ENCODE measurements around the gene PLD4. TPM values are rescaled to one million over a fixed set of nuclear protein-coding genes. Genes with fewer than 3 reads are reported as not detected.

The PLD4 gene
- polyA plus RNA-seq, 4 donors, result 0.42 to 12.4 (median 1.4) TPM; not detected in 1

- H3K27ac ChIP-seq (ENCODE audit: low read depth in 1 of 3, low read length in 2 of 3), result no peak overlapping the region
- no peaks in the 10 kb centered on the region for H3K9me3 ChIP-seq (ENCODE audit: control insufficient read depth in 2 of 2, insufficient read depth in 1 of 2, low read depth in 1 of 2, low read length in 1 of 2)
- H3K27me3 ChIP-seq (ENCODE audit: control insufficient read depth in 3 of 3, insufficient read depth in 3 of 3, low read length in 3 of 3), result peaks cover 0 to 69% (median 5%) of the 10 kb centered on the region in 3 donors
- H3K4me3 ChIP-seq (ENCODE audit: low read depth in 1 of 3, low read length in 3 of 3), result no peak overlapping the region
- H3K36me3 ChIP-seq (ENCODE audit: control insufficient read depth in 3 of 3, insufficient read depth in 2 of 3, low read depth in 1 of 3, low read length in 3 of 3), result no peaks in the 10 kb centered on the region
- DNase-seq (no peak), FAIRE-seq (no peak)
- peaks cover 0 to 12% (median 0%) of the 10 kb centered on the region in 3 donors for H3K4me1 ChIP-seq (ENCODE audit: control insufficient read depth in 3 of 3, insufficient read depth in 2 of 3, low read depth in 1 of 3, low read length in 2 of 3)
- WGBS, 3 donors, result 10 to 37% (median 14%) methylated on average over 13 to 42 of the region's 42 CpGs
Observed at GRCh38 chr14:104933746-104934733, 9.4 kb downstream of the PLD4 start.

DNA sequence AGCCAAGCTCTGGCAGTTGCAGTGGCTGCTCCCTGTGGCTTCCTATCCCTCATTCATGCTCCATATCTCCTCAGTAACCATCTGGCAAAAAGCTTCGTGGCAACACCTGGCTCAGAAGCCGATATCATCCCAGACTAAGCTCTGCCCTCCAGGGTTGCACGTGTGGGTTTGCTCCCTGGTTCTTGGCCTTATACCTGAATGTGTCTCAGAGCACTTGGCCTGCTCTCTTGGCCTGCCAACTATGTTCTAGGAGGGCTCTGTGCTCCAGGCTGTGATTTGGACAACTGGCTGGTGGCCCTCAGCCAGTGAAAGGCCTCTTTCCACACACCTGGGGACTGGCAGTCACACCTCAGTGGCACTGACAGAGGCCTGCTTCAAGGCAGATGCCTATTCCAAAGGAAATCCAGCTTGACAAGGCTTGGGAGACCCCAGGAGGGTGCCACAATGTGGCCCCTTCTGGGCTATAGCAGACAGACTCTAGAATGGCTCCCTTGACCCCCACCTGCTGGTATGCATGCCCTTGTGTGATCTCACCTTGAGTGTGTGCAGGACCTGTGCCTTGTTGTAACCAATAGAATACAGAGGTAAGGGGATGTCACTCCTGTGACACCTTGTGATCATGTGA, 10.5 kb downstream of the PLD4 start:
- Histone ChIP-seq H3K36me3 (ENCODE audit: control insufficient read depth in 3 of 3, insufficient read depth in 2 of 3, low read depth in 1 of 3, low read length in 3 of 3) (no peaks in the 10 kb centered on the region), H3K9me3 (ENCODE audit: control insufficient read depth in 2 of 2, insufficient read depth in 1 of 2, low read depth in 1 of 2, low read length in 1 of 2) (no peaks in the 10 kb centered on the region), H3K4me3 (ENCODE audit: low read depth in 1 of 3, low read length in 3 of 3) (no peak overlapping the region), H3K4me1 (ENCODE audit: control insufficient read depth in 3 of 3, insufficient read depth in 2 of 3, low read depth in 1 of 3, low read length in 2 of 3) (peaks cover 0 to 12% (median 0%) of the 10 kb centered on the region in 3 donors), H3K27ac (ENCODE audit: low read depth in 1 of 3, low read length in 2 of 3) (no peak overlapping the region), H3K27me3 (ENCODE audit: control insufficient read depth in 3 of 3, insufficient read depth in 3 of 3, low read length in 3 of 3) (peaks cover 0 to 69% (median 5%) of the 10 kb centered on the region in 3 donors)
- DNase-seq, result no peak
- WGBS, 3 donors, result 27 to 78% (median 32%) methylated on average over 3 of the region's 3 CpGs
- FAIRE-seq, result no peak

- Histone ChIP-seq H3K36me3 (ENCODE audit: control insufficient read depth in 3 of 3, insufficient read depth in 2 of 3, low read depth in 1 of 3, low read length in 3 of 3) (no peaks in the 10 kb centered on the region), H3K4me1 (ENCODE audit: control insufficient read depth in 3 of 3, insufficient read depth in 2 of 3, low read depth in 1 of 3, low read length in 2 of 3) (peaks cover 0 to 12% (median 0%) of the 10 kb centered on the region in 3 donors), H3K27me3 (ENCODE audit: control insufficient read depth in 3 of 3, insufficient read depth in 3 of 3, low read length in 3 of 3) (peaks cover 0 to 66% (median 5%) of the 10 kb centered on the region in 3 donors), H3K9me3 (ENCODE audit: control insufficient read depth in 2 of 2, insufficient read depth in 1 of 2, low read depth in 1 of 2, low read length in 1 of 2) (no peaks in the 10 kb centered on the region), H3K27ac (ENCODE audit: low read depth in 1 of 3, low read length in 2 of 3) (no peak overlapping the region), H3K4me3 (ENCODE audit: low read depth in 1 of 3, low read length in 3 of 3) (no peak overlapping the region)
- 34 to 91% (median 72%) methylated on average over 2 of the region's 2 CpGs for WGBS, 3 donors
- DNase-seq, result no peak
- no peak for FAIRE-seq
Observed at GRCh38 chr14:104935955-104936354, 11.3 kb downstream of the PLD4 start.

DNA sequence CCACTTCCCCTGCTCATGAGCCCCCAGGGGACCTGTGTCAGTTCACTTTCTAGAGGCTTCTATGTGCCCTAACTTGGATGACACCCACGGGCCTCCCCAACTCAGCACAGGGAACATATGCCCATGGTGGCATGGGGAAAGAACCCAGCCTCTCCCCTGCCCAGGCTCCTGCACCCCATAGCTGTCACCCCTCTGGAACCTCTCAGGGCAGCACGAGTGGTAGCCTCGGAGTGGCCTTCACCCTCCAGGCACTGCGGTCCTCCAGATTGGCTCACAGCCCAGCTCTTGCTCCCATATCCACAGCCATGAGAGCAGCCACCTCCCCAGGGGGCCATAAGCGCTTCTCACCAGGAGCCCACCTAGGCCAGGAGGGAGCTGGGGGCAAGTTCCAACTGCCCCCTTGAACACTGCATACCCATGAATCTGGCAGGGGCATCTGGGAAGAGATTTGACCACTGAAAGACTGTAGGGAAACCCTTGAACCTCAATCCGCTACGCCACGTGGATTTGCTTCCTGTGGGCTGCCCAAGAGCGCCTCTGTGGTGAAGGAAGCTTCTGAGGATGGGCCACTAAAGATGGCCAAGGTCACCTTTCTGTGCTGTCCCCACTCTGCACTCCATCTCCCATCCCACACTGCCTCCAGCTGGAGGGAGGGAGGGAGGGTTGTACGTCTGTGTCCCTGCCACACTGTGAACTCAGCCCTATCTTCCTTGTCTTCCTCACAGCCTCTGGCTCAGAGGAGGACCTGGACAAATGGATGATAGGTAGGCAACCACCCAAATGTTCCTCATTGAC, 11.9 kb downstream of the PLD4 start:
- Histone ChIP-seq H3K4me3 (ENCODE audit: low read depth in 1 of 3, low read length in 3 of 3) (no peak overlapping the region), H3K27me3 (ENCODE audit: control insufficient read depth in 3 of 3, insufficient read depth in 3 of 3, low read length in 3 of 3) (peaks cover 0 to 60% (median 5%) of the 10 kb centered on the region in 3 donors), H3K36me3 (ENCODE audit: control insufficient read depth in 3 of 3, insufficient read depth in 2 of 3, low read depth in 1 of 3, low read length in 3 of 3) (no peaks in the 10 kb centered on the region), H3K27ac (ENCODE audit: low read depth in 1 of 3, low read length in 2 of 3) (no peak overlapping the region), H3K4me1 (ENCODE audit: control insufficient read depth in 3 of 3, insufficient read depth in 2 of 3, low read depth in 1 of 3, low read length in 2 of 3) (peaks cover 0 to 12% (median 0%) of the 10 kb centered on the region in 3 donors), H3K9me3 (ENCODE audit: control insufficient read depth in 2 of 2, insufficient read depth in 1 of 2, low read depth in 1 of 2, low read length in 1 of 2) (no peaks in the 10 kb centered on the region)
- DNase-seq (no peak), FAIRE-seq (no peak)
- WGBS, 3 donors, result 53 to 69% (median 53%) methylated on average over 10 of the region's 10 CpGs

DNA sequence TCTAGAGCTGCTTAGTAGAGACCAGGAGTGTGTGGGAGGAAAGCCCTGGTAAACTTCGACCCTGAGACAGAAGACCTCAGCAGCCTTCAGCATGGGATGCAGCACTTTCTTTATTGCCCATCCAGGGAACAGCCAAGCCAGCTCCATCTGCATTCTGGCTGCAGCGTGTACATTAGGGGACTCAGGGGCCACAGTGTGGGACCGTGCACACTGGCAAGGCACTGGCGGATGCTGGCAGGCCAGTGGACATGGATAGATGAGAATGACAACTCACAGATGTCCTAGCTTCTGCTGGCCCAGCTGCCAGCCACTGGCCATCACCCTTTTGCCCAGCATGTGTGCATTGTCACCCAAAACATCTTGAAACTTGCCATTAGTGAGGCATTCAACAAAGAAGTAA, 12.5 kb downstream of the PLD4 start:
- Histone ChIP-seq H3K36me3 (ENCODE audit: control insufficient read depth in 3 of 3, insufficient read depth in 2 of 3, low read depth in 1 of 3, low read length in 3 of 3) (no peaks in the 10 kb centered on the region), H3K4me3 (ENCODE audit: low read depth in 1 of 3, low read length in 3 of 3) (no peak overlapping the region), H3K27ac (ENCODE audit: low read depth in 1 of 3, low read length in 2 of 3) (no peak overlapping the region), H3K27me3 (ENCODE audit: control insufficient read depth in 3 of 3, insufficient read depth in 3 of 3, low read length in 3 of 3) (peaks cover 0 to 54% (median 3%) of the 10 kb centered on the region in 3 donors), H3K9me3 (ENCODE audit: control insufficient read depth in 2 of 2, insufficient read depth in 1 of 2, low read depth in 1 of 2, low read length in 1 of 2) (no peaks in the 10 kb centered on the region), H3K4me1 (ENCODE audit: control insufficient read depth in 3 of 3, insufficient read depth in 2 of 3, low read depth in 1 of 3, low read length in 2 of 3) (peaks cover 0 to 9% (median 0%) of the 10 kb centered on the region in 3 donors)
- WGBS, 3 donors, result 54 to 76% (median 69%) methylated on average over 4 of the region's 4 CpGs
- no peak for DNase-seq
- no peak for FAIRE-seq

- Histone ChIP-seq H3K9me3 (ENCODE audit: control insufficient read depth in 2 of 2, insufficient read depth in 1 of 2, low read depth in 1 of 2, low read length in 1 of 2) (no peaks in the 10 kb centered on the region), H3K4me3 (ENCODE audit: low read depth in 1 of 3, low read length in 3 of 3) (no peak overlapping the region), H3K27ac (ENCODE audit: low read depth in 1 of 3, low read length in 2 of 3) (no peak overlapping the region), H3K4me1 (ENCODE audit: control insufficient read depth in 3 of 3, insufficient read depth in 2 of 3, low read depth in 1 of 3, low read length in 2 of 3) (peaks cover 0 to 3% (median 0%) of the 10 kb centered on the region in 3 donors), H3K27me3 (ENCODE audit: control insufficient read depth in 3 of 3, insufficient read depth in 3 of 3, low read length in 3 of 3) (peaks cover 0 to 47% (median 0%) of the 10 kb centered on the region in 3 donors), H3K36me3 (ENCODE audit: control insufficient read depth in 3 of 3, insufficient read depth in 2 of 3, low read depth in 1 of 3, low read length in 3 of 3) (no peaks in the 10 kb centered on the region)
- 70 to 80% (median 75%) methylated on average over 11 of the region's 11 CpGs for WGBS, 3 donors
- DNase-seq, result no peak
- no peak for FAIRE-seq
Observed at GRCh38 chr14:104937694-104938365, 13.2 kb downstream of the PLD4 start.

DNA sequence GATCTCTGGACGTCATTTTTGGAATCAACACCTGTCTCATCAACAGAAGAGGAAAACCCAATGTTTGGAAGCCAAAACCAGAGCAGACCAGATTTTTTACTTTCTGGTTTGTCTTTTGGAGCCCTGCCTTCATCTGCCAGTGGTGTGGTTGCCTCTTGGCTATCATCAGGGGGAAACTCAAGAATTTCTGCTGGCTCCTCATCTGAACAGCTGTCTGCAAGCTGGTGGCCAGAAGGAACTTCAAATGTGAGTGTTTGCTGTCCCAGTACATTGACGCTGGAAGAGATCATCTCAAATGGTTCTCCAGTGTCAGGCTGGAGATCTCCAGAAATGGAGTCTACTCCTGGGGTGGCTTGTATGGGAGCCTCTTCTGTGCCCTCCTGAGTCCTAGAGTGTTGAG, 13.8 kb downstream of the PLD4 start:
- WGBS, 3 donors, result 72 to 78% (median 76%) methylated on average over 2 of the region's 2 CpGs
- peaks cover 0 to 43% (median 0%) of the 10 kb centered on the region in 3 donors for H3K27me3 ChIP-seq (ENCODE audit: control insufficient read depth in 3 of 3, insufficient read depth in 3 of 3, low read length in 3 of 3)
- H3K4me3 ChIP-seq (ENCODE audit: low read depth in 1 of 3, low read length in 3 of 3), result no peak overlapping the region
- no peak overlapping the region for H3K27ac ChIP-seq (ENCODE audit: low read depth in 1 of 3, low read length in 2 of 3)
- H3K4me1 ChIP-seq (ENCODE audit: control insufficient read depth in 3 of 3, insufficient read depth in 2 of 3, low read depth in 1 of 3, low read length in 2 of 3), result no peaks in the 10 kb centered on the region
- DNase-seq, result no peak
- H3K36me3 ChIP-seq (ENCODE audit: control insufficient read depth in 3 of 3, insufficient read depth in 2 of 3, low read depth in 1 of 3, low read length in 3 of 3), result no peaks in the 10 kb centered on the region
- no peak for FAIRE-seq
- no peaks in the 10 kb centered on the region for H3K9me3 ChIP-seq (ENCODE audit: control insufficient read depth in 2 of 2, insufficient read depth in 1 of 2, low read depth in 1 of 2, low read length in 1 of 2)

Measured in small intestine (tissue), 7 donors.